Activated CD4-positive, alpha-beta T cell treated with anti-CD3 and anti-CD28 coated beads for 36 hours (primary cell): ENCODE data around the gene FHIT. TPM values are rescaled to one million over a fixed set of nuclear protein-coding genes. Genes with fewer than 3 reads are reported as not detected.

Experiments
- ATAC-seq: fragments of 200-7000 bp; cut with Tn5 transposase; one replicate; pipeline ENCODE4 v1.10.0; 2021; ENCODE audit warnings: mild to moderate bottlenecking, moderate library complexity
- CTCF ChIA-PET: fragments of 350-600 bp; sonication (Branson Sonifier 250); formaldehyde crosslinking; loops from one replicate; lab custom pipeline; 2021; ENCODE audit warnings: antibody characterized with exemption; lab: Charles Lee
- POLR2A ChIA-PET: fragments of 350-600 bp; sonication (Branson Sonifier 250); formaldehyde crosslinking; loops from one replicate; lab custom pipeline; 2021; ENCODE audit warnings: antibody characterized with exemption, inconsistent platforms; lab: Charles Lee
- DNase-seq: peaks from one replicate; pipeline ENCODE4 v3.0.0-alpha.2; 2020
- H3K27ac Mint-ChIP-seq: one replicate; pipeline ENCODE4 v1.8.0; 2021; ENCODE audit warnings: mixed read lengths
- H3K27me3 Mint-ChIP-seq: one replicate; pipeline ENCODE4 v1.8.0; 2021; ENCODE audit warnings: mixed read lengths
- H3K36me3 Mint-ChIP-seq: one replicate; pipeline ENCODE4 v1.8.0; 2021; ENCODE audit warnings: low read depth, mixed read lengths
- H3K4me1 Mint-ChIP-seq: one replicate; pipeline ENCODE4 v1.8.0; 2021; ENCODE audit warnings: mixed read lengths
- H3K4me3 Mint-ChIP-seq: one replicate; pipeline ENCODE4 v1.8.0; 2021; ENCODE audit warnings: mild to moderate bottlenecking, moderate library complexity, mixed read lengths
- H3K9me3 Mint-ChIP-seq: one replicate; pipeline ENCODE4 v1.8.0; 2021; ENCODE audit warnings: low read depth, mixed read lengths
- intact Hi-C, 2 experiments: fragments of 100-400 bp; cut with DNase I in 1 of 2; cut with micrococcal nuclease in 1 of 2; formaldehyde crosslinking; loops; one replicate each; pipeline versions ENCODE4 v1.14.2 to v1.15.1; 2022 to 2024; cut with DNase I, micrococcal nuclease
- total RNA-seq, 2 experiments: library from RNA; stranded (reverse); gene quantifications; one replicate each; pipeline ENCODE4 v1.2.3, GENCODE V29; 2021

FHIT gene
- total RNA-seq, 2 experiments from 2014 or later = 10.2 to 13.1 TPM

GRCh38 chr3:60531759-60532158, 719.5 kb downstream of the FHIT start:
- Mint-ChIP-seq H3K4me1 (no peaks in the 10 kb centered on the region), H3K4me3 (no peak overlapping the region), H3K27me3 (no peaks in the 10 kb centered on the region), H3K9me3 (no peaks in the 10 kb centered on the region), H3K36me3 (no peaks in the 10 kb centered on the region), H3K27ac (no peak overlapping the region)
- ATAC-seq (no peak), DNase-seq (no peak)
- CTCF ChIA-PET = no interaction called here
- intact Hi-C loops = no loop called here
- POLR2A ChIA-PET = no interaction called here

GRCh38 chr3:60528651-60529050, 722.6 kb downstream of the FHIT start:
- Mint-ChIP-seq H3K4me1 (no peaks in the 10 kb centered on the region), H3K27me3 (no peaks in the 10 kb centered on the region), H3K4me3 (no peak overlapping the region), H3K9me3 (no peaks in the 10 kb centered on the region), H3K27ac (no peak overlapping the region), H3K36me3 (no peaks in the 10 kb centered on the region)
- no peak for ATAC-seq
- DNase-seq = no peak
- CTCF ChIA-PET = no interaction called here
- intact Hi-C loops = no loop called here
- POLR2A ChIA-PET = no interaction called here

- intact Hi-C loops = no loop called here
- no peaks in the 10 kb centered on the region for H3K36me3 Mint-ChIP-seq
These were observed 727.7 kb downstream of the FHIT start for GRCh38 chr3:60523536-60523935.

DNA sequence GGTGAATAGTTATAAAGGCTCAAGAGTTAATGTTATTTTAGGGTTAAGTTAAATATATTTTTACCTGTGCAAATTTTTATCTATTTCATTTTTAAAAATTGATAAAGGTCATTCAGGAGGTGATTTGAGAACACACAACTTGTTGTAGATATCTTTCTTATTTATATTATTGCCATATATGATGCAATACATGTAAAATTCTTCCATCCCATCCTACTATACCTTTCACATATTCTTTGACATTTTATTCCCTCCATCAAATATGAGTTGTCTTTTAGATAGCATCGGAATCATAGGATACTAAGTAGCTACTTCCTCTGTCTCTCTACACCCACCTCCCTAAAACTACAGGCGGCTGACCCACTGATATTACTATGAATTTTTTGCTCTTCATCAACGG, 734.1 kb downstream of the FHIT start:
- no peak overlapping the region for H3K4me3 Mint-ChIP-seq
- H3K36me3 Mint-ChIP-seq = no peaks in the 10 kb centered on the region
- H3K27ac Mint-ChIP-seq = no peak overlapping the region
- H3K9me3 Mint-ChIP-seq = no peaks in the 10 kb centered on the region
- ATAC-seq (no peak), DNase-seq (no peak)
- ChIA-PET POLR2A (no interaction called here), CTCF (no interaction called here)
- H3K27me3 Mint-ChIP-seq = no peaks in the 10 kb centered on the region
- peaks cover 2% of the 10 kb centered on the region for H3K4me1 Mint-ChIP-seq
- intact Hi-C loops = no loop called here

More at GRCh38 chr3:60523536-60523935, 727.7 kb downstream of the FHIT start:
- Mint-ChIP-seq H3K9me3 (no peaks in the 10 kb centered on the region), H3K4me3 (no peak overlapping the region), H3K4me1 (no peaks in the 10 kb centered on the region), H3K27ac (no peak overlapping the region), H3K27me3 (no peaks in the 10 kb centered on the region)
- ChIA-PET CTCF (no interaction called here), POLR2A (no interaction called here)
- no peak for ATAC-seq
- DNase-seq = no peak

GRCh38 chr3:60514866-60515265, 736.4 kb downstream of the FHIT start:
- Mint-ChIP-seq H3K27me3 (no peaks in the 10 kb centered on the region), H3K4me1 (peaks cover 2% of the 10 kb centered on the region), H3K9me3 (no peaks in the 10 kb centered on the region), H3K27ac (no peak overlapping the region), H3K4me3 (no peak overlapping the region), H3K36me3 (no peaks in the 10 kb centered on the region)
- intact Hi-C loops = no loop called here
- no peak for DNase-seq
- POLR2A ChIA-PET = no interaction called here
- no peak for ATAC-seq
- CTCF ChIA-PET = no interaction called here

GRCh38 chr3:60514085-60514649, 737.1 kb downstream of the FHIT start:
- ChIA-PET POLR2A (no interaction called here), CTCF (no interaction called here)
- DNase-seq = no peak
- Mint-ChIP-seq H3K9me3 (no peaks in the 10 kb centered on the region), H3K4me1 (peaks cover 2% of the 10 kb centered on the region), H3K36me3 (no peaks in the 10 kb centered on the region), H3K27ac (no peak overlapping the region), H3K27me3 (no peaks in the 10 kb centered on the region), H3K4me3 (no peak overlapping the region)
- intact Hi-C loops = no loop called here
- no peak for ATAC-seq

- no peak for ATAC-seq
- H3K4me3 Mint-ChIP-seq = no peak overlapping the region
- H3K36me3 Mint-ChIP-seq = no peaks in the 10 kb centered on the region
- CTCF ChIA-PET = no interaction called here
- intact Hi-C loops = no loop called here
- POLR2A ChIA-PET = no interaction called here
- DNase-seq = no peak
- no peak overlapping the region for H3K27ac Mint-ChIP-seq
- no peaks in the 10 kb centered on the region for H3K27me3 Mint-ChIP-seq
- H3K4me1 Mint-ChIP-seq = peaks cover 2% of the 10 kb centered on the region
- H3K9me3 Mint-ChIP-seq = no peaks in the 10 kb centered on the region
These were observed 738.0 kb downstream of the FHIT start for GRCh38 chr3:60513241-60513640.

GRCh38 chr3:60512506-60512905, 738.7 kb downstream of the FHIT start:
- no peaks in the 10 kb centered on the region for H3K9me3 Mint-ChIP-seq
- intact Hi-C loops = no loop called here
- POLR2A ChIA-PET = no interaction called here

DNA sequence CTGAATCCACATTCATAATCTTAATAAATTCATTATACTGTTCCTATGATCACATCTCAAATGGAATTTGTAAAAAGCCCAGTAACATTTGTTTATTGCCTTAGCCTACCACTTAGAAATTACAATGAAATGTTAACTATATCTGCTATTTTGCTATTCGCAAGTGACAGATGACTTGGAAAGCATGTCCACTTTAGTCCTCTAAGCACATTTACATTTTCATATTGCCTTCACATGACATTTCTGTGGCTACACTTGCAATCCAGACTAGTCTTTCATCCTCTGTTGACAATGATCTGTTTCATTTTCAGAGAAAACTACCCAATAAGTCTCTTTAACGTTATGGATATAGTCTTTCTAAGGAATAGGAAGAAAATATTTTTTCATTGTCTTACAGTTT, 741.8 kb downstream of the FHIT start:
- no peak for DNase-seq
- H3K27ac Mint-ChIP-seq = no peak overlapping the region
- ATAC-seq = no peak
- CTCF ChIA-PET = no interaction called here
- intact Hi-C loops = no loop called here
- H3K36me3 Mint-ChIP-seq = no peaks in the 10 kb centered on the region
- H3K27me3 Mint-ChIP-seq = no peaks in the 10 kb centered on the region
- H3K4me3 Mint-ChIP-seq = no peak overlapping the region
- H3K9me3 Mint-ChIP-seq = no peaks in the 10 kb centered on the region
- H3K4me1 Mint-ChIP-seq = no peaks in the 10 kb centered on the region
- POLR2A ChIA-PET = no interaction called here

More at GRCh38 chr3:60512506-60512905, 738.7 kb downstream of the FHIT start:
- ATAC-seq = no peak
- DNase-seq = no peak
- Mint-ChIP-seq H3K36me3 (no peaks in the 10 kb centered on the region), H3K4me1 (peaks cover 2% of the 10 kb centered on the region), H3K4me3 (no peak overlapping the region), H3K27ac (no peak overlapping the region), H3K27me3 (no peaks in the 10 kb centered on the region)
- CTCF ChIA-PET = no interaction called here

- ATAC-seq = no peak
- no peak for DNase-seq
- Mint-ChIP-seq H3K4me3 (no peak overlapping the region), H3K9me3 (no peaks in the 10 kb centered on the region), H3K4me1 (no peaks in the 10 kb centered on the region), H3K36me3 (no peaks in the 10 kb centered on the region), H3K27ac (no peak overlapping the region), H3K27me3 (no peaks in the 10 kb centered on the region)
- ChIA-PET POLR2A (no interaction called here), CTCF (no interaction called here)
- intact Hi-C loops = no loop called here
These were observed 746.3 kb downstream of the FHIT start for GRCh38 chr3:60504827-60505457.

GRCh38 chr3:60501314-60501713, 749.9 kb downstream of the FHIT start:
- ChIA-PET POLR2A (no interaction called here), CTCF (interaction anchor here (0.7 kb wide), 1 partner anchor 592 kb away, joined by 3 read pairs; no protein-coding TSS in a partner anchor)
- Mint-ChIP-seq H3K9me3 (no peaks in the 10 kb centered on the region), H3K27ac (no peak overlapping the region), H3K36me3 (no peaks in the 10 kb centered on the region), H3K27me3 (no peaks in the 10 kb centered on the region), H3K4me1 (no peaks in the 10 kb centered on the region), H3K4me3 (no peak overlapping the region)
- ATAC-seq (no peak), DNase-seq (no peak)
- intact Hi-C loops = no loop called here

DNA sequence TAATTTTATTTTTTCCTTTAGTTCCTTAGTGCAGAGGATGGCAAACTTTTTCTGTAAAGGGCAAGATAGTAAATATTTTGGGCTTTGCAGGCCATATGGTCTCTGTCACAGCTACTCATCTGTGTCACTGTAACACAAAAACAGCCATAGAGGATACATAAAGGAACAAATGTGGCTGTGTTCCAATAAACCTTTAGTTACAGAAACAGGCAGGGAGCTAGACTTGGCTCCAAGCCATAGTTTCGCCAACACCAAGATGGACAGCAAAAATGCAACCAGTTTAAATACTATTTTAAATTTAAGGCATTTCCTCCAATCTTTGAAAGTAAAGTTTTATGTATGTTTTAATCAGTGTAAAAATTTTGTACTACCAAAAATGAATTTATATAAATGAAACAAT, 753.4 kb downstream of the FHIT start:
- H3K4me1 Mint-ChIP-seq = no peaks in the 10 kb centered on the region
- intact Hi-C loops = no loop called here
- H3K9me3 Mint-ChIP-seq = no peaks in the 10 kb centered on the region
- POLR2A ChIA-PET = no interaction called here
- H3K27ac Mint-ChIP-seq = no peak overlapping the region
- H3K4me3 Mint-ChIP-seq = no peak overlapping the region
- DNase-seq (no peak), ATAC-seq (no peak)
- CTCF ChIA-PET = interaction anchor here (0.9 kb wide), 1 partner anchor 12 kb away, joined by 3 read pairs; no protein-coding TSS in a partner anchor
- no peaks in the 10 kb centered on the region for H3K27me3 Mint-ChIP-seq
- no peaks in the 10 kb centered on the region for H3K36me3 Mint-ChIP-seq
